Measurements from ENCODE around the gene SUV39H2.
A peak's percentile ranks its signal among the peaks of the same experiment; 100 is the strongest.

Gene SUV39H2

DNA sequence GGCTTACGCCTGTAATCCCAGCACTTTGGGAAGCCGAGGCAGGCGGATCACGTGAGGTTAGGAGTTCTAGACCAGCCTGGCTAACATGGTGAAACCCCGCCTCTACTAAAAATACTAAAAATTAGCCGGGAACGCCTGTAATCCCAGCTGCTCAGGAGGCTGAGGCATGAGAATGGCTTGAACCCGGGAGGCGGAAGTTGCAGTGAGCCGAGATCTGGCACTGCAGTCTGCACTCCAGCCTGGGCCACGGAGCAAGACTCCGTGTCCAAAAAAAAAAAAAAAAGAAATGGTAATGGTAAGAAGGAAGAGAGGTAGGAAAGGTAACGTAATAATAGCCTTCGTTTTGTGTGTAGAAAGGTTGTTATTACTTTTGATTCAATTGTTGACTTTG is 39.4 kb upstream of the SUV39H2 start:
- H3K79me2 ChIP-seq (ENCODE audit: insufficient read depth, low read length), result peaks cover 61% of the 10 kb centered on the region
- peaks cover 31% of the 10 kb centered on the region for H3K4me1 ChIP-seq (ENCODE audit: insufficient read depth, low read length, poor library complexity, severe bottlenecking)
- no peaks in the 10 kb centered on the region for H3K9me3 ChIP-seq (ENCODE audit: insufficient read depth, low read depth, low read length)
- peak overlapping the region; percentile 98 for H3K9ac ChIP-seq (ENCODE audit: low read depth, low read length, poor library complexity, severe bottlenecking)
- no peaks in the 10 kb centered on the region for H3K9me2 ChIP-seq (replicated peaks; ENCODE audit: low read depth, low read length)
- TF ChIP-seq CTCF (conservative IDR thresholded peaks at IDR 0.05; ENCODE audit: low read length), result no peak
- no peak for TF ChIP-seq EZH2phosphoT487 (IDR thresholded peaks at IDR 0.05; ENCODE audit: borderline replicate concordance)
- H3K4me2 ChIP-seq (ENCODE audit: low read depth, low read length, poor library complexity, severe bottlenecking), result peak overlapping the region; percentile 96
- H4K20me1 ChIP-seq (ENCODE audit: insufficient read depth, low read length, poor library complexity, severe bottlenecking), result peaks cover 49% of the 10 kb centered on the region
- H3K36me3 ChIP-seq (ENCODE audit: insufficient read depth, low read length), result peaks cover 43% of the 10 kb centered on the region; the same call in 1 of the 2 replicates
- H3K4me3 ChIP-seq (ENCODE audit: low read length, poor library complexity, severe bottlenecking), result peak overlapping the region; percentile 85
- no peaks in the 10 kb centered on the region for H3F3A ChIP-seq (ENCODE audit: low read depth)
- no peaks in the 10 kb centered on the region for H3K27me3 ChIP-seq (ENCODE audit: insufficient read depth, low read length, poor library complexity, severe bottlenecking)
- no peak overlapping the region for H2AFZ ChIP-seq (ENCODE audit: low read length)

DNA sequence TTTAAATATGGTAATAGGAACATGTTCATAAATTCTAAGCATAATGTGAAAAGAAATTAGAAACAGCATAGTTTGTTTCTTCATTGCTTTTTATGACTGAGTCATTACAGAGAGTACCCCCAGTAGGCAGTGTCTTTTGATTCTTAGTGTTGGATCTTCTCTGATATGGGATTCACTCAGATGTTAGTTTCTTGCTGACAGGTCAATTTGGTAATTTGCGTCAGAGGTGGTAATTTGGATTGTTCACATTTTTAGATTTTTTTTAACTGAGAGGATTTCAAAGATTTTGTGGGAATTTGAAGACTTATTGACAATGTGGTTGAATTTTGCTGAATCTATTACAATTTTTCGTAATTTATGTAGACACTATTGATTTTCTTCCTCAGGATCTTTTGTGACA is 38.5 kb upstream of the SUV39H2 start:
- peaks cover 45% of the 10 kb centered on the region; the same call in 1 of the 2 replicates for H3K36me3 ChIP-seq (ENCODE audit: insufficient read depth, low read length)
- H4K20me1 ChIP-seq (ENCODE audit: insufficient read depth, low read length, poor library complexity, severe bottlenecking), result peaks cover 56% of the 10 kb centered on the region
- no peaks in the 10 kb centered on the region for H3K9me3 ChIP-seq (ENCODE audit: insufficient read depth, low read depth, low read length)
- peaks cover 31% of the 10 kb centered on the region for H3K4me1 ChIP-seq (ENCODE audit: insufficient read depth, low read length, poor library complexity, severe bottlenecking)
- H3K4me2 ChIP-seq (ENCODE audit: low read depth, low read length, poor library complexity, severe bottlenecking), result peak overlapping the region; percentile 96
- H3F3A ChIP-seq (ENCODE audit: low read depth), result no peaks in the 10 kb centered on the region
- no peak for TF ChIP-seq CTCF (conservative IDR thresholded peaks at IDR 0.05; ENCODE audit: low read length)
- TF ChIP-seq EZH2phosphoT487 (IDR thresholded peaks at IDR 0.05; ENCODE audit: borderline replicate concordance), result no peak
- peaks cover 62% of the 10 kb centered on the region for H3K79me2 ChIP-seq (ENCODE audit: insufficient read depth, low read length)
- H3K9me2 ChIP-seq (replicated peaks; ENCODE audit: low read depth, low read length), result no peaks in the 10 kb centered on the region
- no peak overlapping the region for H2AFZ ChIP-seq (ENCODE audit: low read length)
- peak overlapping the region; percentile 98 for H3K9ac ChIP-seq (ENCODE audit: low read depth, low read length, poor library complexity, severe bottlenecking)
- H3K4me3 ChIP-seq (ENCODE audit: low read length, poor library complexity, severe bottlenecking), result peak overlapping the region; percentile 85
- no peaks in the 10 kb centered on the region for H3K27me3 ChIP-seq (ENCODE audit: insufficient read depth, low read length, poor library complexity, severe bottlenecking)

DNA sequence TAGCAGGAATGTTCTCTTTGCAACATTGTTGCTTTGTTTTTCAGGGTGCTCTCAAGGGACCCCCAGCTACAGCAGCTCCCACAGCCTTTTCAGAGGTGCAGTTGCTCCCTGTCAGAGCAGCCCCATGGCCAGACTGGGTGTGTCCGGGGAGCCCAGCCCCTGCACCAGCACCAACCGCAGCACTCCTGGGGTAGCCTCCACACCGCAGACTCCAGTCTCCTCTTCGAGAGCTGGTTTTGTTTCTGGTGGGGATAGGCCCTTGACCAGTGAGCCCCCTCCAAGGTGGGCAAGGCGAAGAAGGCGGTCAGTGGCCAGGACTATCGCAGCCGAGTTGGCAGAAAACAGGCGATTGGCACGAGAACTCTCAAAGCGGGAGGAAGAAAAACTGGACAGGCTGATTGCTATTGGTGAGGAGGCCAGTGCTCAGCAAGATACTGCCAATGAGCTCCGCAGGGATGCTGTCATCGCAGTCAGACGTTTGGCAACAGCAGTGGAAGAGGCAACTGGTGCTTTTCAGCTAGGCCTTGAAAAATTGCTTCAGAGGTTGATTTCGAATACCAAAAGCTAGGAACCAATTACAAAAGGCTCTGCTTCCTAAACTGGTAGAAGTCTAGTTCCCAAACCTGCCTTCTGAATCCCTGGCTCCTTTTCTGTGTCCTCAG is 35.2 kb upstream of the SUV39H2 start:
- Histone ChIP-seq H4K20me1 (ENCODE audit: insufficient read depth, low read length, poor library complexity, severe bottlenecking) (peaks cover 71% of the 10 kb centered on the region), H3K4me2 (ENCODE audit: low read depth, low read length, poor library complexity, severe bottlenecking) (peak overlapping the region; percentile 18), H3K4me1 (ENCODE audit: insufficient read depth, low read length, poor library complexity, severe bottlenecking) (peaks cover 25% of the 10 kb centered on the region), H3K9me2 (replicated peaks; ENCODE audit: low read depth, low read length) (no peaks in the 10 kb centered on the region), H2AFZ (ENCODE audit: low read length) (no peak overlapping the region), H3K9me3 (ENCODE audit: insufficient read depth, low read depth, low read length) (no peaks in the 10 kb centered on the region), H3F3A (ENCODE audit: low read depth) (no peaks in the 10 kb centered on the region), H3K27me3 (ENCODE audit: insufficient read depth, low read length, poor library complexity, severe bottlenecking) (no peaks in the 10 kb centered on the region), H3K9ac (ENCODE audit: low read depth, low read length, poor library complexity, severe bottlenecking) (no peak overlapping the region), H3K79me2 (ENCODE audit: insufficient read depth, low read length) (peaks cover 69% of the 10 kb centered on the region), H3K4me3 (ENCODE audit: low read length, poor library complexity, severe bottlenecking) (no peak overlapping the region), H3K36me3 (ENCODE audit: insufficient read depth, low read length) (peaks cover 45% of the 10 kb centered on the region; the same call in 1 of the 2 replicates)
- TF ChIP-seq EZH2phosphoT487 (IDR thresholded peaks at IDR 0.05; ENCODE audit: borderline replicate concordance), result no peak
- no peak for TF ChIP-seq CTCF (conservative IDR thresholded peaks at IDR 0.05; ENCODE audit: low read length)
